ENCODE results near the gene GRP. TPM values are rescaled to one million over a fixed set of nuclear protein-coding genes. Genes with fewer than 3 reads are reported as not detected.

The GRP gene
- total RNA-seq, 1 experiment from 2014 or later, result not detected

GRCh38 chr18:59197636-59198035 is 22.3 kb upstream of the GRP start:
- Histone ChIP-seq H3K9me2 (ENCODE audit: insufficient read depth) (no peaks in the 10 kb centered on the region), H2AFZ (ENCODE audit: low read depth, low read length, poor library complexity, severe bottlenecking) (no peak overlapping the region), H3K36me3 (ENCODE audit: control insufficient read depth in 1 of 2, insufficient read depth in 2 of 2, low read length in 2 of 2) (no peaks in the 10 kb centered on the region), H3K4me3 (replicated peaks in 1 of 2; ENCODE audit: low read depth in 1 of 2, low read length in 2 of 2) (no peak overlapping the region), H3K4me1 (ENCODE audit: control insufficient read depth in 1 of 2, insufficient read depth in 2 of 2, low read length in 2 of 2) (no peaks in the 10 kb centered on the region), H3K27me3 (ENCODE audit: insufficient read depth, low read length) (peaks cover 17% of the 10 kb centered on the region), H3K9ac (ENCODE audit: low read length) (no peak overlapping the region), H3K79me2 (ENCODE audit: insufficient read depth, low read length) (no peaks in the 10 kb centered on the region), H3K9me3 (ENCODE audit: control insufficient read depth in 1 of 2, insufficient read depth in 1 of 2, low read depth in 1 of 2, low read length in 2 of 2) (no peaks in the 10 kb centered on the region), H4K20me1 (ENCODE audit: insufficient read depth) (no peaks in the 10 kb centered on the region), H3K4me2 (ENCODE audit: low read length) (no peak overlapping the region), H3K27ac (ENCODE audit: low read depth, low read length) (no peak overlapping the region)
- intact Hi-C loops (cut with micrococcal nuclease), result no loop called here
- BruUV-seq (replicated peaks), result no TSS peak
- no peak for ATAC-seq
- TF ChIP-seq FOSL1 (IDR thresholded peaks at IDR 0.05; ENCODE audit: low read depth) (no peak), SIN3A (IDR thresholded peaks at IDR 0.05; ENCODE audit: low read depth) (no peak), EZH2phosphoT487 (IDR thresholded peaks at IDR 0.05; ENCODE audit: borderline replicate concordance) (no peak), CTCF (IDR thresholded peaks at IDR 0.05 in 2 of 3, conservative IDR thresholded peaks at IDR 0.05 in 1 of 3; ENCODE audit: borderline replicate concordance in 1 of 3, insufficient read depth in 1 of 3, low read depth in 2 of 3, low read length in 2 of 3) (no peak), SRF (IDR thresholded peaks at IDR 0.05; ENCODE audit: low read depth) (no peak), ATF3 (IDR thresholded peaks at IDR 0.05) (no peak), ZNF274 (IDR thresholded peaks at IDR 0.05; ENCODE audit: low read depth, low read length) (no peak), YY1 (IDR thresholded peaks at IDR 0.05; ENCODE audit: extremely low read depth, insufficient replicate concordance, low read depth, low read length) (no peak), TCF7L2 (IDR thresholded peaks at IDR 0.05; ENCODE audit: borderline replicate concordance, extremely low read depth, insufficient read depth, insufficient read length) (no peak)
- no peak for DNase-seq (ENCODE audit: low read depth, low spot score)
- POLR2A ChIA-PET, result no interaction called here
- RAD21 ChIA-PET (ENCODE audit: low non-redundant PET in 1 of 2, low total read pairs in 2 of 2, uncharacterized antibody in 2 of 2, unreplicated experiment in 2 of 2), result no interaction called here
- CTCF ChIA-PET, result no interaction called here
